GM23248 (cell line): ENCODE data around the gene NDUFAF2. TPM values are rescaled to one million over a fixed set of nuclear protein-coding genes. Genes with fewer than 3 reads are reported as not detected.

Source experiments
- DNase-seq: peaks from one replicate; pipeline ENCODE4 v3.0.0-alpha.2; 2015
- H2AFZ ChIP-seq: fragments of 200-600 bp; sonication (generic); 2 replicates; pipeline ENCODE4 v1.6.1; 2016; ENCODE audit warnings: antibody characterized with exemption
- H3F3A ChIP-seq: fragments of 200-600 bp; sonication (generic); 2 replicates; pipeline ENCODE4 v1.6.1; 2016; ENCODE audit warnings: mild to moderate bottlenecking, antibody characterized with exemption, mixed run types; ENCODE audit not compliant: insufficient read depth
- H3K27ac ChIP-seq: fragments of 200-600 bp; sonication (generic); 2 replicates; pipeline ENCODE4 v1.5.1; 2016; ENCODE audit warnings: mild to moderate bottlenecking
- H3K27me3 ChIP-seq: fragments of 200-600 bp; sonication (generic); replicated peaks from 2 replicates; pipeline ENCODE4 v1.6.1; 2016; ENCODE audit warnings: mild to moderate bottlenecking; ENCODE audit not compliant: insufficient read depth
- H3K36me3 ChIP-seq: fragments of 200-600 bp; sonication (generic); 2 replicates; pipeline ENCODE4 v1.6.1; 2016; ENCODE audit warnings: low read depth, mild to moderate bottlenecking
- H3K4me1 ChIP-seq: fragments of 200-600 bp; sonication (generic); 2 replicates; pipeline ENCODE4 v1.6.1; 2016; ENCODE audit warnings: mild to moderate bottlenecking; ENCODE audit not compliant: insufficient read depth
- H3K4me2 ChIP-seq: fragments of 200-600 bp; sonication (generic); one replicate; pipeline ENCODE4 v1.6.1; 2016; ENCODE audit warnings: mild to moderate bottlenecking; ENCODE audit not compliant: unreplicated experiment
- H3K4me3 ChIP-seq: fragments of 200-600 bp; sonication (generic); 2 replicates; pipeline ENCODE4 v1.5.1; 2016; ENCODE audit warnings: mild to moderate bottlenecking
- H3K79me2 ChIP-seq: fragments of 200-600 bp; sonication (generic); 2 replicates; pipeline ENCODE4 v1.6.1; 2016; ENCODE audit warnings: mild to moderate bottlenecking; ENCODE audit not compliant: insufficient read depth
- H3K9ac ChIP-seq: fragments of 200-600 bp; sonication (generic); 2 replicates; pipeline ENCODE4 v1.6.1; 2016; ENCODE audit warnings: mild to moderate bottlenecking
- H3K9me2 ChIP-seq: fragments of 200-600 bp; sonication (generic); 2 replicates; pipeline ENCODE4 v1.6.1; 2016; ENCODE audit warnings: mixed run types, mild to moderate bottlenecking, moderate library complexity; ENCODE audit not compliant: insufficient read depth
- H3K9me3 ChIP-seq: fragments of 200-600 bp; sonication (generic); one replicate; pipeline ENCODE4 v1.6.1; 2017; ENCODE audit warnings: low read depth
- H4K20me1 ChIP-seq: fragments of 200-600 bp; sonication (generic); 2 replicates; pipeline ENCODE4 v1.6.0; 2016; ENCODE audit not compliant: insufficient read depth
- EZH2 ChIP-seq: fragments of 200-600 bp; sonication (generic); IDR thresholded peaks from 2 replicates; pipeline ENCODE4 v1.6.1; 2018; ENCODE audit warnings: antibody characterized with exemption, mild to moderate bottlenecking; ENCODE audit not compliant: insufficient read depth, poor library complexity, severe bottlenecking
- EZH2phosphoT487 ChIP-seq: fragments of 200-600 bp; sonication (generic); IDR thresholded peaks from 2 replicates; pipeline ENCODE4 v1.6.1; 2018; ENCODE audit warnings: antibody characterized with exemption, moderate library complexity, mild to moderate bottlenecking, low read depth; ENCODE audit not compliant: insufficient read depth
- WGBS, 2 experiments: methylation state at CpG; one replicate each; pipeline ENCODE4 v1.1.6; 2015 to 2017; ENCODE audit warnings: low lambda C conversion rate in 2 of 2, low coverage in 1 of 2; ENCODE audit errors: missing lambda C conversion rate in 2 of 2; 5-methylcytosine and 5-hydroxymethylcytosine counted together
- in situ Hi-C: fragments of 300-500 bp; cut with MboI; formaldehyde crosslinking; loops from 2 replicates; pipeline ENCODE4 v1.15.0; 2020
- polyA plus RNA-seq: library from polyadenylated mRNA; unstranded; fragments of >200 nt; fragmentation: Nextera tagmentation; extraction: Ambion mirVana; gene quantifications from 2 replicates; pipeline ENCODE4 v1.2.1, GENCODE V29; 2016
- total RNA-seq: library from RNA; depleted of rRNA; stranded (reverse); fragments of >200 nt; shearing (Covaris generic); gene quantifications from 2 replicates; pipeline ENCODE4 v1.2.3, GENCODE V29; 2014

The NDUFAF2 gene
- total and polyA plus RNA-seq, 2 experiments from 2014 or later: 28.9 to 67.0 TPM

GRCh38 chr5:61059499-61059898, 114.5 kb downstream of the NDUFAF2 start:
- Histone ChIP-seq H3K4me2 (no peak overlapping the region), H3K36me3 (no peaks in the 10 kb centered on the region), H3K27me3 (no peaks in the 10 kb centered on the region), H3K9me3 (no peaks in the 10 kb centered on the region), H3K4me3 (no peak overlapping the region), H4K20me1 (no peaks in the 10 kb centered on the region), H3K27ac (no peak overlapping the region), H3K4me1 (no peaks in the 10 kb centered on the region), H2AFZ (no peak overlapping the region), H3K9ac (no peak overlapping the region), H3K9me2 (no peaks in the 10 kb centered on the region), H3K79me2 (peaks cover 25% of the 10 kb centered on the region), H3F3A (no peaks in the 10 kb centered on the region)
- no peak for DNase-seq
- in situ Hi-C loops: no loop called here
- TF ChIP-seq EZH2phosphoT487: no peak
- no peak for TF ChIP-seq EZH2

GRCh38 chr5:61069150-61069549, 124.1 kb downstream of the NDUFAF2 start:
- Histone ChIP-seq H3K27me3 (no peaks in the 10 kb centered on the region), H3K27ac (no peak overlapping the region), H3F3A (no peaks in the 10 kb centered on the region; the same call in 1 of the 2 replicates), H3K9me2 (no peaks in the 10 kb centered on the region), H3K9me3 (no peaks in the 10 kb centered on the region), H3K4me3 (no peak overlapping the region), H4K20me1 (no peaks in the 10 kb centered on the region), H3K36me3 (0 out of 2 replicates have a peak, but pooled peaks cover 4% of the 10 kb centered on the region), H3K9ac (no peak overlapping the region), H3K79me2 (0 out of 2 replicates have a peak, but pooled peaks cover 6% of the 10 kb centered on the region), H2AFZ (no peak overlapping the region), H3K4me1 (no peaks in the 10 kb centered on the region), H3K4me2 (no peak overlapping the region)
- TF ChIP-seq EZH2phosphoT487 (no peak), EZH2 (no peak)
- in situ Hi-C loops: no loop called here
- no peak for DNase-seq

- Histone ChIP-seq H3K4me1 (no peaks in the 10 kb centered on the region), H3K9ac (no peak overlapping the region), H3K9me2 (no peaks in the 10 kb centered on the region), H3F3A (no peaks in the 10 kb centered on the region; the same call in 1 of the 2 replicates), H2AFZ (no peak overlapping the region), H3K79me2 (0 out of 2 replicates have a peak, but pooled peaks cover 6% of the 10 kb centered on the region), H3K9me3 (no peaks in the 10 kb centered on the region), H4K20me1 (no peaks in the 10 kb centered on the region), H3K27ac (no peak overlapping the region), H3K4me3 (no peak overlapping the region), H3K36me3 (no peaks in the 10 kb centered on the region), H3K4me2 (no peak overlapping the region), H3K27me3 (no peaks in the 10 kb centered on the region)
- in situ Hi-C loops: no loop called here
- no peak for DNase-seq
- no peak for TF ChIP-seq EZH2phosphoT487
- no peak for TF ChIP-seq EZH2
Measured at GRCh38 chr5:61071526-61071925, 126.5 kb downstream of the NDUFAF2 start.

- no peaks in the 10 kb centered on the region for H3F3A ChIP-seq
- H3K27me3 ChIP-seq: no peaks in the 10 kb centered on the region
- H3K9me3 ChIP-seq: no peaks in the 10 kb centered on the region
- no peaks in the 10 kb centered on the region for H3K4me1 ChIP-seq
- no peak overlapping the region for H3K27ac ChIP-seq
- in situ Hi-C loops: no loop called here
- H3K4me2 ChIP-seq: no peak overlapping the region
- no peak overlapping the region for H3K9ac ChIP-seq
- H3K4me3 ChIP-seq: no peak overlapping the region
- no peak for TF ChIP-seq EZH2
- TF ChIP-seq EZH2phosphoT487: no peak
- no peaks in the 10 kb centered on the region for H4K20me1 ChIP-seq
- no peak overlapping the region for H2AFZ ChIP-seq
- WGBS, 2 experiments: 97 to 100% methylated on average over 1 of the region's 1 CpG
- H3K36me3 ChIP-seq: no peaks in the 10 kb centered on the region
- no peak for DNase-seq
- H3K79me2 ChIP-seq: no peaks in the 10 kb centered on the region
- no peaks in the 10 kb centered on the region for H3K9me2 ChIP-seq
Measured at GRCh38 chr5:61076626-61077025, 131.6 kb downstream of the NDUFAF2 start.

- H3K9me3 ChIP-seq: no peaks in the 10 kb centered on the region
- in situ Hi-C loops: no loop called here
- no peak for TF ChIP-seq EZH2
- no peak for TF ChIP-seq EZH2phosphoT487
- H3K4me1 ChIP-seq: no peaks in the 10 kb centered on the region
- H3K27ac ChIP-seq: no peak overlapping the region
- no peak for DNase-seq
- H3F3A ChIP-seq: no peaks in the 10 kb centered on the region
- H3K4me3 ChIP-seq: no peak overlapping the region
- no peaks in the 10 kb centered on the region for H4K20me1 ChIP-seq
- H2AFZ ChIP-seq: no peak overlapping the region
- H3K9me2 ChIP-seq: no peaks in the 10 kb centered on the region
- H3K27me3 ChIP-seq: no peaks in the 10 kb centered on the region
- H3K79me2 ChIP-seq: no peaks in the 10 kb centered on the region
- WGBS, 2 experiments: 79 to 88% methylated on average over 2 of the region's 2 CpGs
- H3K4me2 ChIP-seq: no peak overlapping the region
- no peak overlapping the region for H3K9ac ChIP-seq
- peaks cover 6% of the 10 kb centered on the region for H3K36me3 ChIP-seq
Measured at GRCh38 chr5:61081741-61082140, 136.7 kb downstream of the NDUFAF2 start.
